Muscle of leg (tissue), 16 donors: ENCODE data around the gene NBEA. TPM values are rescaled to one million over a fixed set of nuclear protein-coding genes. Genes with fewer than 3 reads are reported as not detected.
A peak's percentile ranks its signal among the peaks of the same experiment; 100 is the strongest.

Source experiments
- DNase-seq: peaks from one replicate; pipeline ENCODE4 v3.0.0; 2013
- H3K27ac ChIP-seq: one replicate; pipeline ENCODE4 v1.5.1; 2013; ENCODE audit warnings: mild to moderate bottlenecking, low read length, control low read depth
- H3K27me3 ChIP-seq: one replicate; pipeline ENCODE4 v1.6.1; 2013; ENCODE audit warnings: low read length; ENCODE audit not compliant: control insufficient read depth, insufficient read depth
- H3K36me3 ChIP-seq: one replicate; pipeline ENCODE4 v1.6.1; 2013; ENCODE audit warnings: low read length; ENCODE audit not compliant: control insufficient read depth, insufficient read depth
- H3K4me1 ChIP-seq: one replicate; pipeline ENCODE4 v1.6.1; 2013; ENCODE audit warnings: low read length; ENCODE audit not compliant: control insufficient read depth, insufficient read depth
- H3K4me3 ChIP-seq: one replicate; pipeline ENCODE4 v1.5.1; 2013; ENCODE audit warnings: low read length, control low read depth
- H3K9me3 ChIP-seq: replicated peaks from 2 replicates; pipeline ENCODE4 v1.6.1; 2013; ENCODE audit warnings: low read depth, low read length; ENCODE audit not compliant: control insufficient read depth
- WGBS: methylation state at CpG from one replicate; pipeline ENCODE4 v1.1.5; 2013; ENCODE audit warnings: missing lambda C conversion rate; ENCODE audit not compliant: insufficient coverage; 5-methylcytosine and 5-hydroxymethylcytosine counted together
- long read RNA-seq, 11 donors: transcript quantifications; one replicate each; lab custom pipeline, GENCODE V29; 2026
- polyA plus RNA-seq, 8 donors: library from polyadenylated mRNA; unstranded; fragments of 120-200 nt; gene quantifications; one replicate each; pipeline versions ENCODE4 v1.2.1 to v1.2.3, GENCODE V29; 2013; ENCODE audit warnings: inconsistent platforms in 1 of 8, low replicate concordance in 1 of 8; ENCODE audit not compliant: insufficient read length in 8 of 8, insufficient read depth in 1 of 8
- total RNA-seq: library from RNA; stranded (reverse); fragments of 120-200 nt; gene quantifications from one replicate; pipeline ENCODE4 v1.2.4, GENCODE V29; 2013

NBEA gene, protein sequence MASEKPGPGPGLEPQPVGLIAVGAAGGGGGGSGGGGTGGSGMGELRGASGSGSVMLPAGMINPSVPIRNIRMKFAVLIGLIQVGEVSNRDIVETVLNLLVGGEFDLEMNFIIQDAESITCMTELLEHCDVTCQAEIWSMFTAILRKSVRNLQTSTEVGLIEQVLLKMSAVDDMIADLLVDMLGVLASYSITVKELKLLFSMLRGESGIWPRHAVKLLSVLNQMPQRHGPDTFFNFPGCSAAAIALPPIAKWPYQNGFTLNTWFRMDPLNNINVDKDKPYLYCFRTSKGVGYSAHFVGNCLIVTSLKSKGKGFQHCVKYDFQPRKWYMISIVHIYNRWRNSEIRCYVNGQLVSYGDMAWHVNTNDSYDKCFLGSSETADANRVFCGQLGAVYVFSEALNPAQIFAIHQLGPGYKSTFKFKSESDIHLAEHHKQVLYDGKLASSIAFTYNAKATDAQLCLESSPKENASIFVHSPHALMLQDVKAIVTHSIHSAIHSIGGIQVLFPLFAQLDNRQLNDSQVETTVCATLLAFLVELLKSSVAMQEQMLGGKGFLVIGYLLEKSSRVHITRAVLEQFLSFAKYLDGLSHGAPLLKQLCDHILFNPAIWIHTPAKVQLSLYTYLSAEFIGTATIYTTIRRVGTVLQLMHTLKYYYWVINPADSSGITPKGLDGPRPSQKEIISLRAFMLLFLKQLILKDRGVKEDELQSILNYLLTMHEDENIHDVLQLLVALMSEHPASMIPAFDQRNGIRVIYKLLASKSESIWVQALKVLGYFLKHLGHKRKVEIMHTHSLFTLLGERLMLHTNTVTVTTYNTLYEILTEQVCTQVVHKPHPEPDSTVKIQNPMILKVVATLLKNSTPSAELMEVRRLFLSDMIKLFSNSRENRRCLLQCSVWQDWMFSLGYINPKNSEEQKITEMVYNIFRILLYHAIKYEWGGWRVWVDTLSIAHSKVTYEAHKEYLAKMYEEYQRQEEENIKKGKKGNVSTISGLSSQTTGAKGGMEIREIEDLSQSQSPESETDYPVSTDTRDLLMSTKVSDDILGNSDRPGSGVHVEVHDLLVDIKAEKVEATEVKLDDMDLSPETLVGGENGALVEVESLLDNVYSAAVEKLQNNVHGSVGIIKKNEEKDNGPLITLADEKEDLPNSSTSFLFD (N-terminal part only)
- 18.0 TPM for total RNA-seq
- polyA plus RNA-seq, result 10 to 100 TPM; 10.1 to 19.8 (median 15.5) TPM
- long read RNA-seq, donor 1, result 0 reads
- long read RNA-seq, donor 2, result 0 reads
- long read RNA-seq, donor 3, result 0 reads
- long read RNA-seq, donor 4, result 0 reads
- long read RNA-seq, donor 5, full-length matches to known transcripts, result 1 of 1 reads
- long read RNA-seq, donor 5, partial matches to known transcripts, result 0 of 1 reads
- long read RNA-seq, donor 5, other reads (novel, unspliced or antisense), result 0 of 1 reads
- long read RNA-seq, donor 6, result 0 reads
- long read RNA-seq, donor 7, result 0 reads
- long read RNA-seq, donor 8, result 0 reads
- long read RNA-seq, donor 9, result 0 reads
- long read RNA-seq, donor 10, result 0 reads
- long read RNA-seq, donor 11, result 0 reads

DNA sequence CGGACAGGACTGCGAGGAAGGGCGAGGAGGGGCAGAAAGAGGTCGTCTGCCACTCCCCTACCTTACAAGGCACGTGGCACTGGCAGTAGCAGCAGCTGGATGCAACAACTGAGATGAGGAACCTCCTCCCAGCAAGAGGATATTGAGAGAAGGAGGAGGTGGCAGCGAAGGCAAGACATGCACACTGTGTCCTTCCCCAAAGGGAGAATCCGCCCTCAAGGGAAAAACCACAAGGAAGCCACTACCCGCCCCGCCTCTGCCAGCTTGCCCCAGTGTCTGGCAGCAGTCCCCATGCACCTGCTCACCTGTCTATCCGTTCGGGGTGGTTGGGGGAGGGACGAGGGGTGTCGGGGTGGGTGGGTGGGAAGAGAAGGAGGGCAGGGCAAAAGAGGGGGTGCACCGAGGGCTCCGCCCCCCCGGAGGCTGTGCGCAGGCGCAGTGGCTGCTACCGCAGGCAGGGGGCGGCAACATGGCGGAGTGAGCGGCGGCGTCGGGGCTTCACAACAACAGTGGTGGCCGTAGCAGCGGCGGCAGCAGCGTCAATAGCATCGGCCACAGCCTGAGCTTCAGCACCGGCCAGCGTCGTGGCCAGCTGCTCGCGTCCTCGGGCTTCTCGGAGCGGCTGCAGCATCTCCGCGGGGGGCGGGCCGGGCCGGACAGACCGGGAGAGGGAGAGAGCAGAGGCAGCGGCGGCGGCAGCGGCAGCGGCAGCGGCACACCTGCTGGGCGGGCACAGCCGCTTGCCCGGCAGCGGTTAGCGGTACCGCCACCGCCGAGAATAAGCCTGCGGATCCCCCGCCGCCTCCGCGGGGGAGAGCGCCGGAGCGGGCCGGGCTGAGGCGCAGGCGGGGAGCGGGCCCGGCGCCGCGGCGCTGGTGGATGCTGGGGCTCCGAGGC lies at the start of gene NBEA:
Gene NBEA (plus strand): TSS at position 436 of the 897 bp plus-strand sequence. CDS start 551 bp downstream, outside the sequence.
- Histone ChIP-seq H3K9me3 (no peaks in the 10 kb centered on the region), H3K27ac (peak within 1 kb of the TSS; percentile 71), H3K27me3 (peaks cover 4% of the 10 kb centered on the region), H3K36me3 (no peaks in the 10 kb centered on the region), H3K4me3 (peak within 1 kb of the TSS; percentile 75), H3K4me1 (peaks cover 9% of the 10 kb centered on the region)
- DNase-seq, result peak; percentile 87
- under 1% methylated on average over 62 of the region's 76 CpGs for WGBS

DNA sequence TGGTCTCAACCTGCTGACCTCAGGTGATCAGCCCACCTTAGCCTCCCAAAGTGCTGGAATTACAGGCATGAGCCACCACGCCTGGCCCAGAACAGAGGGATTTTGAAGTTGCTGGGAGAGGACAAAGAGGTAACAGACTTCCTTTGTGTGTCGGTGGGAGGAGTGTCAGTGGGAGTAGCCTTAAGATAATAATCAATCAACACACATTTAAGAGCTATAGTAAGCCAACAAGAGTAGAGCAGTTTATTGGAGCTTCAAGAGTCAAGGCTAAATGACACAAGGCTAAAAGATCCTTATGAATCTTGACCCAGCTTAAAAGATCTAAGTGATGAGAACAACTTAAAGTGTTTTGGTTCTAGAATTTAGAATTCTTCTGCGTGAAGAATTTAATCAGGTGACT lies 47.3 kb upstream of the NBEA start:
- WGBS, result 71% methylated on average over 1 of the region's 3 CpGs
- Histone ChIP-seq H3K27me3 (no peaks in the 10 kb centered on the region), H3K4me3 (no peak overlapping the region), H3K36me3 (no peaks in the 10 kb centered on the region), H3K27ac (no peak overlapping the region), H3K9me3 (no peaks in the 10 kb centered on the region), H3K4me1 (no peaks in the 10 kb centered on the region)
- DNase-seq, result no peak

DNA sequence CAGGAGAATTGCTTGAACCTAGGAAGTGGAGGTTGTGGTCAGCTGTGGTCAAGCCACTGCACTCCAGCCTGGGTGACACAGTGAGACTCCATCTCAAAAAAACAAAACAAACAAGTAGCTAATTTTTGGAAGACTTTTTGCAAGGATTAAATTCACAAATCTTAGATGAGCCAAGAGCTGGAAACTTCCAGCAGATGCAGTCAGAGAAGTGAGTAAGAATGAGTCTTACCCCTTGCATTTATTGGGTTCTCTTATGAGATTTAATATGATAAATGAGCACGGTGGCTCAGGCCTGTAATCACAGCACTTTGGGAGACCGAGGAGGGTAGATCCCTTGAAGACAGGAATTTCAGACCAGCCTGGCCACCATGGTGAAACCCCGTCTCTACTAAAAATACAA lies 44.9 kb upstream of the NBEA start:
- no peaks in the 10 kb centered on the region for H3K36me3 ChIP-seq
- H3K4me3 ChIP-seq, result no peak overlapping the region
- no peaks in the 10 kb centered on the region for H3K4me1 ChIP-seq
- H3K27me3 ChIP-seq, result no peaks in the 10 kb centered on the region
- H3K27ac ChIP-seq, result no peak overlapping the region
- 87% methylated on average over 3 of the region's 3 CpGs for WGBS
- H3K9me3 ChIP-seq, result no peaks in the 10 kb centered on the region
- no peak for DNase-seq

DNA sequence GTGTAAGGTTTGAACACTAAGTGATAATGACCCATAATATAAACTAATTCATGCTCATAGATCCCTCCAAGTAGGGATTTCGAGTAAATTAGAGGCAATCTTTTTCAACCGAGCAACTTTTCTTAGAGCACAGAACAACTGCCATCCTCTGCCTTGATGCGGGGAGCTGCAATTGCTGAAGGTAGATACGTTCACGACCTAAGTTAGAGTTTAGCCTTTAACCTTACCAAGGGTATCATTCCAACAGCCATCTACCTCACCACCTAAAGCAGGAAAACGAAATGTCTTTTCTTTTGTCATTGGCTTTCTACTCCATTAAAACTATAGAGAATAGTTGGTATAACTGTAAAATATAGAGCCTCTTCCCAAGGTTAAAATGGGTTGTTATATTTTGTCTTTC lies 42.2 kb upstream of the NBEA start:
- H3K27me3 ChIP-seq, result no peaks in the 10 kb centered on the region
- WGBS, result no CpG with 5 or more reads among the region's 6 CpGs
- H3K27ac ChIP-seq, result no peak overlapping the region
- H3K4me3 ChIP-seq, result no peak overlapping the region
- no peaks in the 10 kb centered on the region for H3K9me3 ChIP-seq
- no peaks in the 10 kb centered on the region for H3K4me1 ChIP-seq
- DNase-seq, result no peak
- H3K36me3 ChIP-seq, result no peaks in the 10 kb centered on the region

DNA sequence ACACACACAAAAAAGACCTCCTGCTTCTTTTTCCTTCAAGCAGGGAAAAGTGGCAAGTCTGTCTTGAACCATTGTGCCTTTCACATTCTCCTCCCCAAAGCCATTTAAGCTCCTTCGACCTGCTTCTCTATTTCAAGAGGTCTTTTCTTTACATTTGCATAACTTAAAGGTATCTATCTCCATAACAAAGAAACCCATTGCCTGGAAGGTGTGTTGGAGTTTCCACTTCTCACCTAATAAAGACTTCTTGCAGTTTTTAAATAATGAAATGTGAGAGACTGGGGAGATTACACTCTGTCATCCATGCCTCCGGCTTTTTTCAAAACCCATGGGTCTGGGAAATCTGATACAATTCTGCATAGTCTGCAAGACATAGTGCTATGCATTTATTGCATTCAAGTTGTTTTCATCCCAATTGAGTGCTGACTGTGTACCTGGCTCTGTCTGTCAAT lies 41.8 kb upstream of the NBEA start:
- no peaks in the 10 kb centered on the region for H3K4me1 ChIP-seq
- WGBS, result 33% methylated on average over 1 of the region's 2 CpGs
- H3K4me3 ChIP-seq, result no peak overlapping the region
- no peak overlapping the region for H3K27ac ChIP-seq
- H3K27me3 ChIP-seq, result no peaks in the 10 kb centered on the region
- DNase-seq, result no peak
- H3K36me3 ChIP-seq, result no peaks in the 10 kb centered on the region
- no peaks in the 10 kb centered on the region for H3K9me3 ChIP-seq

DNA sequence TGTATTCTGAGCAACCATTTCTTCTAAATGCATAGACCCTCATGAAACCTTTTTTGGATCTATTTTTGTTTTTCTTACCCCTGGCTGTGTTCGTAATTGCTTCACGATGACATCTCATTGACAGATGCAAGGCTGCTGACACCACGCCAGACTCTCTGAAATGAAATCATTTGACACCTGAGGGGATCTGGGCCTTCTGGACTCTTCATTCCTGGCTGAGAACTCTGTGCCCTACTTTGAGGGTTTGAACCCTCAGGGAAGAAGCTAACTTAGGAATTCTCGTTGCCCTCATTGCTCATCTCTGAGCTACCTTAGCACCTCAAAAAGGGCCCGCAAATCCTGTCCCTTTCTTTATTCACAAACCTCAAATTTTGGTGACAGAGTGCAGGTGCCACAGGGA lies 40.5 kb upstream of the NBEA start:
- Histone ChIP-seq H3K36me3 (no peaks in the 10 kb centered on the region), H3K27me3 (no peaks in the 10 kb centered on the region), H3K27ac (no peak overlapping the region), H3K4me1 (no peaks in the 10 kb centered on the region), H3K4me3 (no peak overlapping the region), H3K9me3 (no peaks in the 10 kb centered on the region)
- DNase-seq, result no peak
- WGBS, result 64% methylated on average over 4 of the region's 5 CpGs

DNA sequence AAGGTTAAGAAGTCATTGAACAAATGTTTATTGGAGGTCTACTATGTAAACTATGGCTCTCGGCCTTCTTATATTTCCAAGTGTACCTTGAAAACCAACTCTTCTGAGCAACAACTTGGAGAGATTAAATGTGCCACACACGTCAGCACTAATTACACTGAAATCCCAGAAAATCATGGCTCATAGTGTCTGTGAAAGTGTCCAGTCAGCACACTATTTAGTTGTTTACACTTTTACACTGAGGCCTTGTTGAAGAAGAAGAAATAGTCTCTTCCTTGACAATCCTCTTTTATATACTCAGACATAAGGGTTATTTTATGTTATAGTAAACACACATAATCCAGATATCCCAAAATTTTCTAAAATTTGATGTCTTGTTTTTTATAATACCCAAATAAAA lies 30.9 kb upstream of the NBEA start:
- Histone ChIP-seq H3K4me3 (no peak overlapping the region), H3K27me3 (no peaks in the 10 kb centered on the region), H3K27ac (no peak overlapping the region), H3K4me1 (no peaks in the 10 kb centered on the region), H3K9me3 (no peaks in the 10 kb centered on the region), H3K36me3 (no peaks in the 10 kb centered on the region)
- DNase-seq, result no peak
- WGBS, result no CpG with 5 or more reads among the region's 2 CpGs

DNA sequence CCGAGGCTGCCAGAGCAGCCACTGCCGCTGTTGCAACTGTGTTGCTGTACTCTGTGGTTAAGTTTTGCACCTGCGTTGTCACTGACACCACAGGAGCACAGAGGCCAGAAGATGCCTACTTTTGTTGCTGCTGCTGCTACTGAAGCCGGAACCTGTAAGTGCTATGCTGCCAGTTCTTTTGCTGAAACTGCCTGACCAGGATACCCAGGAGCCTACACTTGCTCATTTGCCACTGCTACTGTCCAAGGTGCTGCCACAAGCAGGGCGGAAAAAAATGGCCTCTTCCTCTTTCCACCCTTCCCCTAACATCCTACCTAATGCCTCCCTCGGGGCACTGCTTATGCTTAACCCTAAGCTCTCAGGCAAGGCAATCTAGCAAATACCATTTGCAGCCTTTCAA lies 29.0 kb upstream of the NBEA start:
- 51% methylated on average over 5 of the region's 6 CpGs for WGBS

DNA sequence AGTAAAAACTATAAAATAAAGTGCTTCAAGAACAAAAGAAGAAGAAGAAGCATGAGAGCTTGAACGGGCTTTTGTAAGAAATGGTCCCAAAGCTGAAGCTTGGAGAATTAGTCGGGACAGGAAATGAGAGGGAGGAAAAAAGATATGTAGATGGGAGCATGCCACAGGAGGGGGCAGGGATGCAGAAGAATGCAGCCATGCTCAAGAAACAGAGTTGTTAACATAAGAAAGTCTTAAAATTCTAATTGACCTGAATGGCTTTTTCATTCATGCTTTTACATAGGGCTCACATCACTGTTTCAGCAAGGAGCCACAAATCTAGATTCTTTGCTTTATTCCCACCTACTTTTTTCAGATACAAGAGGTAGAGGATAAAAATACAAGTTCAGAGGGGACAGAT lies 27.7 kb upstream of the NBEA start:
- H3K4me3 ChIP-seq, result no peak overlapping the region
- H3K4me1 ChIP-seq, result no peaks in the 10 kb centered on the region
- no peak overlapping the region for H3K27ac ChIP-seq
- H3K27me3 ChIP-seq, result no peaks in the 10 kb centered on the region
- no peak for DNase-seq
- no peaks in the 10 kb centered on the region for H3K36me3 ChIP-seq
- 6% methylated on average over 2 of the region's 2 CpGs for WGBS
- H3K9me3 ChIP-seq, result no peaks in the 10 kb centered on the region

More for the DNA sequence above, 29.0 kb upstream of the NBEA start:
- no peak overlapping the region for H3K27ac ChIP-seq
- no peaks in the 10 kb centered on the region for H3K27me3 ChIP-seq
- no peak overlapping the region for H3K4me3 ChIP-seq
- no peaks in the 10 kb centered on the region for H3K36me3 ChIP-seq
- no peaks in the 10 kb centered on the region for H3K4me1 ChIP-seq
- peak; percentile 18 for DNase-seq
- H3K9me3 ChIP-seq, result no peaks in the 10 kb centered on the region
